Neural progenitor cell (in vitro differentiated cells): Measurements from ENCODE around the gene ZNF787. TPM values are rescaled to one million over a fixed set of nuclear protein-coding genes. Genes with fewer than 3 reads are reported as not detected.
A peak's percentile ranks its signal among the peaks of the same experiment; 100 is the strongest.
"Not testable (repeated sequence)": the region's sequence is repeated elsewhere in the genome, so short reads cannot be mapped to it uniquely, and the experiment has no call there.

ENCODE experiments used
- DNase-seq: peaks from one replicate; pipeline ENCODE4 v3.0.0-alpha.2; 2016; ENCODE audit warnings: low spot score
- H2AFZ ChIP-seq: fragments of 200-600 bp; sonication (generic); replicated peaks from 2 replicates; pipeline ENCODE4 v1.6.1; 2016; ENCODE audit warnings: antibody characterized with exemption
- H3F3A ChIP-seq: fragments of 200-600 bp; sonication (generic); 2 replicates; pipeline ENCODE4 v1.6.1; 2016; ENCODE audit warnings: antibody characterized with exemption, low read depth
- H3K27ac ChIP-seq: fragments of 200-600 bp; sonication (generic); 2 replicates; pipeline ENCODE4 v1.5.1; 2016; ENCODE audit warnings: mild to moderate bottlenecking
- H3K27me3 ChIP-seq: fragments of 200-600 bp; sonication (generic); 2 replicates; pipeline ENCODE4 v1.6.1; 2016; ENCODE audit warnings: mild to moderate bottlenecking, moderate library complexity
- H3K36me3 ChIP-seq: fragments of 200-600 bp; sonication (generic); 2 replicates; pipeline ENCODE4 v1.5.1; 2016
- H3K4me1 ChIP-seq: fragments of 200-600 bp; sonication (generic); 2 replicates; pipeline ENCODE4 v1.6.1; 2016; ENCODE audit warnings: mixed run types
- H3K4me2 ChIP-seq: fragments of 200-600 bp; sonication (generic); 2 replicates; pipeline ENCODE4 v1.6.1; 2016
- H3K4me3 ChIP-seq: fragments of 200-600 bp; sonication (generic); 2 replicates; pipeline ENCODE4 v1.5.1; 2016
- H3K79me2 ChIP-seq: fragments of 200-600 bp; sonication (generic); 2 replicates; pipeline ENCODE4 v1.6.1; 2016; ENCODE audit warnings: low read depth
- H3K9ac ChIP-seq: fragments of 200-600 bp; sonication (generic); 2 replicates; pipeline ENCODE4 v1.6.1; 2016
- H3K9me3 ChIP-seq: fragments of 200-600 bp; sonication (generic); 2 replicates; pipeline ENCODE4 v1.5.1; 2016; ENCODE audit warnings: low read depth
- H4K20me1 ChIP-seq: fragments of 200-600 bp; sonication (generic); 2 replicates; pipeline ENCODE4 v1.6.1; 2016; ENCODE audit warnings: low read depth
- H3K27ac Mint-ChIP-seq: 3 replicates; pipeline ENCODE4 v1.8.0; 2021; ENCODE audit warnings: mixed read lengths
- H3K27me3 Mint-ChIP-seq: 2 replicates; pipeline ENCODE4 v1.8.0; 2022; ENCODE audit warnings: low read depth, mild to moderate bottlenecking, inconsistent platforms, moderate library complexity, mixed read lengths; ENCODE audit not compliant: insufficient read depth
- H3K36me3 Mint-ChIP-seq: 3 replicates; pipeline ENCODE4 v1.8.0; 2021; ENCODE audit warnings: mixed read lengths
- H3K4me1 Mint-ChIP-seq: 3 replicates; pipeline ENCODE4 v1.8.0; 2021; ENCODE audit warnings: mixed read lengths
- H3K4me3 Mint-ChIP-seq: 3 replicates; pipeline ENCODE4 v1.8.0; 2021; ENCODE audit warnings: mild to moderate bottlenecking, moderate library complexity, mixed read lengths
- H3K9me3 Mint-ChIP-seq: 3 replicates; pipeline ENCODE4 v1.8.0; 2020; ENCODE audit warnings: mixed read lengths
- CTCF ChIP-seq: fragments of 200-600 bp; sonication (generic); IDR thresholded peaks from 2 replicates; pipeline ENCODE4 v1.5.1; 2017; ENCODE audit warnings: antibody characterized with exemption, mild to moderate bottlenecking
- EZH2 ChIP-seq: fragments of 200-600 bp; sonication (generic); IDR thresholded peaks from 2 replicates; pipeline ENCODE4 v1.6.1; 2017; ENCODE audit warnings: antibody characterized with exemption, mild to moderate bottlenecking, moderate library complexity
- EZH2phosphoT487 ChIP-seq: fragments of 200-600 bp; sonication (generic); IDR thresholded peaks from 2 replicates; pipeline ENCODE4 v1.6.1; 2017; ENCODE audit warnings: antibody characterized with exemption
- total RNA-seq: library from RNA; depleted of rRNA; stranded (reverse); fragments of >200 nt; gene quantifications from 2 replicates; pipeline ENCODE4 v1.2.3, GENCODE V29; 2015; ENCODE audit warnings: low replicate concordance

The ZNF787 gene
- total RNA-seq, 1 donor from 2014 or later: 2.2 TPM

GRCh38 chr19:56106993-56107392, 14.1 kb downstream of the ZNF787 start:
- H3K27ac Mint-ChIP-seq: peak overlapping the region; percentile 91
- no peak overlapping the region for H3K4me2 ChIP-seq
- peaks cover 29% of the 10 kb centered on the region for H3K4me1 ChIP-seq
- H3K79me2 ChIP-seq: peaks cover 93% of the 10 kb centered on the region
- no peaks in the 10 kb centered on the region for H3K27me3 Mint-ChIP-seq
- H3K27ac ChIP-seq: no peak overlapping the region
- peak overlapping the region; percentile 10 for H3K4me3 Mint-ChIP-seq
- H3K4me3 ChIP-seq: no peak overlapping the region
- no peaks in the 10 kb centered on the region for H3K27me3 ChIP-seq
- no peaks in the 10 kb centered on the region for H3K9me3 ChIP-seq
- TF ChIP-seq EZH2 (no peak), CTCF (no peak), EZH2phosphoT487 (no peak)
- peaks cover 85% of the 10 kb centered on the region for H4K20me1 ChIP-seq
- H3K9ac ChIP-seq: no peak overlapping the region
- DNase-seq: no peak
- peaks cover 15% of the 10 kb centered on the region for H3K36me3 Mint-ChIP-seq
- peaks cover 54% of the 10 kb centered on the region for H3K4me1 Mint-ChIP-seq
- H2AFZ ChIP-seq: no peak overlapping the region
- no peaks in the 10 kb centered on the region for H3K9me3 Mint-ChIP-seq
- peaks cover 13% of the 10 kb centered on the region for H3F3A ChIP-seq
- no peaks in the 10 kb centered on the region for H3K36me3 ChIP-seq

GRCh38 chr19:56106397-56106849, 14.7 kb downstream of the ZNF787 start:
- Histone ChIP-seq H3K79me2 (peaks cover 93% of the 10 kb centered on the region), H3K4me1 (peaks cover 23% of the 10 kb centered on the region), H4K20me1 (peaks cover 83% of the 10 kb centered on the region), H3K36me3 (no peaks in the 10 kb centered on the region), H3F3A (peaks cover 7% of the 10 kb centered on the region), H3K27me3 (no peaks in the 10 kb centered on the region), H3K4me3 (no peak overlapping the region), H3K9me3 (no peaks in the 10 kb centered on the region), H2AFZ (no peak overlapping the region), H3K9ac (no peak overlapping the region), H3K4me2 (no peak overlapping the region), H3K27ac (no peak overlapping the region)
- H3K27ac Mint-ChIP-seq: peak overlapping the region; percentile 91
- no peak for TF ChIP-seq CTCF
- H3K36me3 Mint-ChIP-seq: peaks cover 17% of the 10 kb centered on the region
- H3K4me3 Mint-ChIP-seq: no peak overlapping the region
- H3K27me3 Mint-ChIP-seq: no peaks in the 10 kb centered on the region
- no peaks in the 10 kb centered on the region for H3K9me3 Mint-ChIP-seq
- DNase-seq: no peak
- peaks cover 53% of the 10 kb centered on the region for H3K4me1 Mint-ChIP-seq

GRCh38 chr19:56105831-56106396, 15.2 kb downstream of the ZNF787 start:
- Histone ChIP-seq H3K79me2 (peaks cover 92% of the 10 kb centered on the region), H4K20me1 (peaks cover 82% of the 10 kb centered on the region), H3K27ac (peak overlapping the region; percentile 70), H3K4me1 (peaks cover 18% of the 10 kb centered on the region)
- Mint-ChIP-seq H3K36me3 (peaks cover 20% of the 10 kb centered on the region), H3K27ac (peak overlapping the region; percentile 94), H3K4me1 (peaks cover 49% of the 10 kb centered on the region)
- H3K4me3 Mint-ChIP-seq, H2AFZ ChIP-seq, H3K9ac ChIP-seq, H3K36me3 ChIP-seq, H3K4me3 ChIP-seq, H3F3A ChIP-seq, H3K27me3 ChIP-seq, DNase-seq, H3K9me3 Mint-ChIP-seq, H3K9me3 ChIP-seq, H3K4me2 ChIP-seq, H3K27me3 Mint-ChIP-seq: not testable (repeated sequence)

- peak; percentile 87 for DNase-seq
- Mint-ChIP-seq H3K27ac (peak overlapping the region; percentile 94), H3K4me3 (no peak overlapping the region), H3K4me1 (peaks cover 42% of the 10 kb centered on the region), H3K9me3 (no peaks in the 10 kb centered on the region), H3K36me3 (peaks cover 21% of the 10 kb centered on the region), H3K27me3 (no peaks in the 10 kb centered on the region)
- H3K27ac ChIP-seq: peak overlapping the region; percentile 70
- peaks cover 11% of the 10 kb centered on the region for H3K4me1 ChIP-seq
- peaks cover 77% of the 10 kb centered on the region for H4K20me1 ChIP-seq
- peaks cover 85% of the 10 kb centered on the region for H3K79me2 ChIP-seq
- H3K9ac ChIP-seq: peak overlapping the region; percentile 22
- H3K4me3 ChIP-seq: no peak overlapping the region
- H3K9me3 ChIP-seq: no peaks in the 10 kb centered on the region
- peaks cover 5% of the 10 kb centered on the region for H3F3A ChIP-seq
- TF ChIP-seq CTCF (peak; percentile 74), EZH2 (no peak), EZH2phosphoT487 (no peak)
- no peaks in the 10 kb centered on the region for H3K36me3 ChIP-seq
- H3K27me3 ChIP-seq: no peaks in the 10 kb centered on the region
- H3K4me2 ChIP-seq: peak overlapping the region; percentile 63
- H2AFZ ChIP-seq: no peak overlapping the region
Measured at GRCh38 chr19:56105090-56105701, 15.9 kb downstream of the ZNF787 start.
